Choroid plexus epithelial cell (primary cell): ENCODE data around the gene PFDN4.
"Not testable (repeated sequence)": the region's sequence is repeated elsewhere in the genome, so short reads cannot be mapped to it uniquely, and the experiment has no call there.

Source experiments
- DNase-seq: peaks from one replicate; pipeline ENCODE4 v3.0.0-alpha.2; 2010; ENCODE audit warnings: low read depth
- H3K4me3 ChIP-seq: 2 replicates; pipeline ENCODE4 v1.5.1; 2011; ENCODE audit warnings: low read depth, mild to moderate bottlenecking, control low read depth, low read length, moderate library complexity
- TF ChIP-seq, protein P1 (sequence below): conservative IDR thresholded peaks from 2 replicates; pipeline ENCODE4 v1.5.1; 2011; ENCODE audit warnings: low read depth, mild to moderate bottlenecking, control low read depth, inconsistent platforms, low read length, moderate library complexity

Gene PFDN4

DNA sequence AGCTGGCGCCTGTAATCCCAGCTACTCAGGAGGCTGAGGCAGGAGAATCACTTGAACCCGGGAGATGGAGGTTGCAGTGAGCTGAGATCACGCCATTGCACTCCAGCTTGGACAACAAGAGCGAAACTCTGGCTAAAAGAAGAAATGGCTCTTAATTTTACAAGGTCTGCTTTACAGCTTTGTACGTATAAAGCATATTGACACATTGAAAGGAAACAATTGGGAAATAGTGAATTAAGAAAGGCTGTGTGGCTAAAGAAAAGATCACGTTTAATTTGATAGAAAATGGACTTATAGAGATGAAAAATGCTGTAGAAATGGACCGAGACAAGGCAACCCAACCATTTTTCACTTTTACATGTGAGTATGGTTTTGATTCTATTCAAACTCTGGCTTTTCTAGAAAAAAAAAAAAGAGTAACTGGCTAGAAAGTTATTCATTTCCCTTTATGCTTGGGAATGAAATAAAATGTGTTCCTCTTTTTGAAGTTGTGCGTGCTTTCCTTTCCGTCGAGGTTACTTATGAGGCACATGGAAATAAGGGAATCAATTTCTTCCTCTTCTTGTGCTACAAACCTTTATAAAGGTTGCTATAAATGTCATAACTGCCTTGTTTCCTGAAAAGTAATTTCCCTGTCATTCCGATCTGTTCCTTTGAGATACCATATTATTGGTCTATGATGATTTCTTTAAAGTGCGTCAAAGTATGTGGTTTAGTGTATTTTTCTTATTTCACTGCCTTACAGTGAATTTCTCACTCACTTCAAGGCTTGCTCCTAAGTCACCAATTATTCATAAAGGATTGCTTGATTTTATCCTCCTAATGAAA, 29.4 kb downstream of the PFDN4 start:
- no peak overlapping the region for H3K4me3 ChIP-seq
- TF ChIP-seq, protein P1, sequence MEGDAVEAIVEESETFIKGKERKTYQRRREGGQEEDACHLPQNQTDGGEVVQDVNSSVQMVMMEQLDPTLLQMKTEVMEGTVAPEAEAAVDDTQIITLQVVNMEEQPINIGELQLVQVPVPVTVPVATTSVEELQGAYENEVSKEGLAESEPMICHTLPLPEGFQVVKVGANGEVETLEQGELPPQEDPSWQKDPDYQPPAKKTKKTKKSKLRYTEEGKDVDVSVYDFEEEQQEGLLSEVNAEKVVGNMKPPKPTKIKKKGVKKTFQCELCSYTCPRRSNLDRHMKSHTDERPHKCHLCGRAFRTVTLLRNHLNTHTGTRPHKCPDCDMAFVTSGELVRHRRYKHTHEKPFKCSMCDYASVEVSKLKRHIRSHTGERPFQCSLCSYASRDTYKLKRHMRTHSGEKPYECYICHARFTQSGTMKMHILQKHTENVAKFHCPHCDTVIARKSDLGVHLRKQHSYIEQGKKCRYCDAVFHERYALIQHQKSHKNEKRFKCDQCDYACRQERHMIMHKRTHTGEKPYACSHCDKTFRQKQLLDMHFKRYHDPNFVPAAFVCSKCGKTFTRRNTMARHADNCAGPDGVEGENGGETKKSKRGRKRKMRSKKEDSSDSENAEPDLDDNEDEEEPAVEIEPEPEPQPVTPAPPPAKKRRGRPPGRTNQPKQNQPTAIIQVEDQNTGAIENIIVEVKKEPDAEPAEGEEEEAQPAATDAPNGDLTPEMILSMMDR: no peak
- no peak for DNase-seq

DNA sequence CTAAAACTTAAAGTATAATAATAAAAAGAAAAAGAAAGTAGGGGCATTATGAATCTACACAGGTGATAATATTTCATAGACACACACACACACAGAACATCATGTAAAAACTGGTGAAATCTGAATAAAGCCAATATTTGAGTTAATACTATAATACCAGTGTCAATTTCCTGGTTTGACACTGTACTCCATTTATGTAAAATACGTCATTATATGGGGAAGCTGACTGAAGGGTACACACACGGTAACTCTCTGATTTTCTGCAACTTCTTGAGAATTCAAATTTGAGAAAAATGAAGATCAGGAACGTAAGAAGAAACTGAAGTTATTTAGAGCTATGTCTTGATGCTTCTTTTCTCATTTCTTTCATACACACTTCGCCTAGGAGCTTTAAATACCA, 36.2 kb downstream of the PFDN4 start:
- DNase-seq: no peak
- TF ChIP-seq, protein P1: no peak
- H3K4me3 ChIP-seq: no peak overlapping the region

DNA sequence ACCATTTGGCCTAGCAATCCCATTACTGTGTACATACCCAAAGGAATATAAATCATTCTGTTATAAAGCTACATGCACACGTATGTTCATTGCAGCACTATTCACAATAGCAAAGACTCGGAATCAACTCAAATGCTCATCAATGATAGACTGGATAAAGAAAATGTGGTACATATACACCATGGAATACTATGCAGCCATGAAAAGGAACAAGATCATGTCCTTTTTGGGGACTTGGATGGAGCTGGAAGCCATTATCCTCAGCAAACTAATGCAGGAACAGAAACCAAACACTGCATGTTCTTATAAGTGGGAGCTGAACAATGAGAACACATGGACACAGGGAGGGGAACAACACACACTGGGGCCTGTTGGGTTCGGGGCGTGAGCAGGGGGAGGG, 40.8 kb downstream of the PFDN4 start:
- DNase-seq, H3K4me3 ChIP-seq: not testable (repeated sequence)

DNA sequence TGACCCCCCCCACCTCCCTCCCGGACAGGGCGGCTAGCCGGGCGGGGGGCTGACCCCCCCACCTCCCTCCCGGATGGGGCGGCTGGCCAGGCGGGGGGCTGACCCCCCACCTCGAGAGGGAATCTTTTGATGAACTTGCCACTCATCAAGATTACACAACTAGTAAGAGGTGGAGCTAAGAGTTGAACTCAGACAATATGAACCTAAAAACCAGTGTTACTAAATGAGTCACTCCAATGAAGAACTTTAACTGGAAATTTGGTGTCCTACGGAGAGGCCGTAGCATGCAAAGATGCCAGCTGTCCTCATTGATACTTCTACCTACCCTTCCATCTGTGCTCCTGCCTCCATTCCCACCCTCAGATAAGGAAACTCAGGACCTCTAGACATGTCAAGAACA, 42.8 kb downstream of the PFDN4 start:
- TF ChIP-seq, protein P1: no peak
- peak; percentile 43 for DNase-seq
- no peak overlapping the region for H3K4me3 ChIP-seq

DNA sequence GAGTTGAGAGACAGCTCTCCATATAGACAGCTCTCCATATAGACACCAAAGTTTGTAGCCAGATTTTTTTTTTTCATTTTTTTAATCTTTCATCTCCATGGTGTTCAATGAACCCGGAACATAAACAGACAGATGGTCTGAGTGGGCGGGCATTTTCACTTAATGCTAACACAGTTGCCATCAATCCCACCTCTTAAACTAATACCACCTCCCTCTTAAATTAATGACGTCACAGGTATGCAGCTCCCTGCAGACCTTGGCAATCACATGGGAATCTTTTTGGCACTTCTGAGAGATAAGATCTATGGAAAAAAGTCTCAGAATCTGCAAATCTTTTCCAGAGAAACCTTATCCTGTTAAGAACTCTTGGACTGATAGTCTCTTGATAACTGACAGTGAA, 43.2 kb downstream of the PFDN4 start:
- TF ChIP-seq, protein P1: no peak
- no peak overlapping the region for H3K4me3 ChIP-seq
- no peak for DNase-seq

DNA sequence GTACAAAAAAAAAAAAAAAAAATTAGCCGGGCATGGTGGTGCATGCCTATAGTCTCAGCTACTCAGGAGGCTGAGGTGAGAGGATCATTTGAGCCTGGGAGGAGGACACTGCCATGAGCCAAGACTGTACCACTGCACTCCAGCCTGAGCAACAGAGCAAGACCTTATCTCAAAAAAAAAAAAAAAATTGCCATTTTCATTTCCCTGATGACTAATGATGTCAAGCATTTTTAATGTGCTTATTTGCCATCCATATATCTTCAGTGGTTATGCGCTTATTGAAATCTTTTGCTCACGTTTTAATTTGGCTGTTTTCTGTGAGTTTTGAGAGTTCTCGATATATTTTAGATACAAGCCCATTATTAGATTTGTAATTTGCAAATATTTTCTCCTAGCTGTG, 46.7 kb downstream of the PFDN4 start:
- DNase-seq: peak; percentile 40
- no peak overlapping the region for H3K4me3 ChIP-seq
- TF ChIP-seq, protein P1: no peak

DNA sequence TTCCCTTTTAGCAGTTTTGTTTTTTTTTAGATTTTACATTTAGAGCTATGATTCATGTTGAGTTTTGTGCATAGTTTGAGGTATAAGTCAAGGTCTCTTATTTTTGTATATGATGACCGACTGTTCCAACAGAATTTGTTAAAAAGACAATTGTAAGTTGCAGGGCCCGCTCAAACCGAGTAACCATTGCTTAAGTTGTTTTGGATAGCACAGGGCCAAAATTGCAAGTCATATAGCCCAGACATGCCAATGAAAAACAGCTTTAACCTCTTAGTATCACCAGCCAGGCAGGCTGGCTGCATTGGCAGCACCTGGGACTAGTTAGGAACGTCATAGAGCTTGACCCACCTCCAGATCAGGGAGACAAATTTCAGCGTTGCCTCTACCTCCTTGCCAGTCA, 47.3 kb downstream of the PFDN4 start:
- TF ChIP-seq, protein P1: no peak
- DNase-seq: peak; percentile 58
- H3K4me3 ChIP-seq: no peak overlapping the region
